Colonic mucosa (tissue), 4 donors: Measurements from ENCODE around the gene MYO5C. TPM values are rescaled to one million over a fixed set of nuclear protein-coding genes. Genes with fewer than 3 reads are reported as not detected.

Source experiments
- DNase-seq: peaks from one replicate; pipeline ENCODE4 v3.0.0-alpha.2; 2020
- H3K27ac ChIP-seq: fragments of 200-600 bp; one replicate; pipeline ENCODE4 v1.8.0; 2021
- H3K27me3 ChIP-seq: fragments of 200-600 bp; one replicate; pipeline ENCODE4 v1.8.0; 2021
- H3K36me3 ChIP-seq: fragments of 200-600 bp; one replicate; pipeline ENCODE4 v1.8.0; 2021
- H3K4me1 ChIP-seq: fragments of 200-600 bp; one replicate; pipeline ENCODE4 v1.8.0; 2021; ENCODE audit warnings: mild to moderate bottlenecking
- H3K4me3 ChIP-seq: fragments of 200-600 bp; one replicate; pipeline ENCODE4 v1.8.0; 2021
- H3K9ac ChIP-seq, 2 donors: one replicate each; pipeline ENCODE4 v1.7.0; 2013; ENCODE audit warnings: control low read depth in 2 of 2, low read depth in 2 of 2, low read length in 2 of 2
- H3K9me3 ChIP-seq: fragments of 200-600 bp; one replicate; pipeline ENCODE4 v1.8.0; 2021
- intact Hi-C: fragments of 100-400 bp; cut with DNase I; formaldehyde crosslinking; loops from one replicate; pipeline ENCODE4 v1.14.1; 2022
- total RNA-seq, 2 donors: library from RNA; stranded (reverse); fragmentation: NEBNext Ultra II Directional in 1 of 2; extraction: Animal tissue kit (Norgen Biotek cat#: 25700) in 1 of 2; gene quantifications; one replicate each; pipeline ENCODE4 v1.2.1, GENCODE V29; 2021
- TF ChIP-seq, protein P1 (sequence below): fragments of 200-600 bp; IDR thresholded peaks from one replicate; pipeline ENCODE4 v1.8.0; 2022; ENCODE audit warnings: antibody characterized with exemption, mild to moderate bottlenecking
- donor health status: healthy.
- donor health status: DM: no; HTN: no; CAD: no.
- donor health status: DM: no; HTN: no; CAD: no.

Gene MYO5C, protein sequence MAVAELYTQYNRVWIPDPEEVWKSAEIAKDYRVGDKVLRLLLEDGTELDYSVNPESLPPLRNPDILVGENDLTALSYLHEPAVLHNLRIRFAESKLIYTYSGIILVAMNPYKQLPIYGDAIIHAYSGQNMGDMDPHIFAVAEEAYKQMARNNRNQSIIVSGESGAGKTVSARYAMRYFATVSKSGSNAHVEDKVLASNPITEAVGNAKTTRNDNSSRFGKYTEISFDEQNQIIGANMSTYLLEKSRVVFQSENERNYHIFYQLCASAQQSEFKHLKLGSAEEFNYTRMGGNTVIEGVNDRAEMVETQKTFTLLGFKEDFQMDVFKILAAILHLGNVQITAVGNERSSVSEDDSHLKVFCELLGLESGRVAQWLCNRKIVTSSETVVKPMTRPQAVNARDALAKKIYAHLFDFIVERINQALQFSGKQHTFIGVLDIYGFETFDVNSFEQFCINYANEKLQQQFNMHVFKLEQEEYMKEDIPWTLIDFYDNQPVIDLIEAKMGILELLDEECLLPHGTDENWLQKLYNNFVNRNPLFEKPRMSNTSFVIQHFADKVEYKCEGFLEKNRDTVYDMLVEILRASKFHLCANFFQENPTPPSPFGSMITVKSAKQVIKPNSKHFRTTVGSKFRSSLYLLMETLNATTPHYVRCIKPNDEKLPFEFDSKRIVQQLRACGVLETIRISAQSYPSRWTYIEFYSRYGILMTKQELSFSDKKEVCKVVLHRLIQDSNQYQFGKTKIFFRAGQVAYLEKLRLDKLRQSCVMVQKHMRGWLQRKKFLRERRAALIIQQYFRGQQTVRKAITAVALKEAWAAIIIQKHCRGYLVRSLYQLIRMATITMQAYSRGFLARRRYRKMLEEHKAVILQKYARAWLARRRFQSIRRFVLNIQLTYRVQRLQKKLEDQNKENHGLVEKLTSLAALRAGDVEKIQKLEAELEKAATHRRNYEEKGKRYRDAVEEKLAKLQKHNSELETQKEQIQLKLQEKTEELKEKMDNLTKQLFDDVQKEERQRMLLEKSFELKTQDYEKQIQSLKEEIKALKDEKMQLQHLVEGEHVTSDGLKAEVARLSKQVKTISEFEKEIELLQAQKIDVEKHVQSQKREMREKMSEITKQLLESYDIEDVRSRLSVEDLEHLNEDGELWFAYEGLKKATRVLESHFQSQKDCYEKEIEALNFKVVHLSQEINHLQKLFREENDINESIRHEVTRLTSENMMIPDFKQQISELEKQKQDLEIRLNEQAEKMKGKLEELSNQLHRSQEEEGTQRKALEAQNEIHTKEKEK (N-terminal part only)
- total RNA-seq, result 100 to 1,000 TPM in 1 of 2 donors, 10 to 100 TPM in 1; 71.4 to 102 TPM

DNA sequence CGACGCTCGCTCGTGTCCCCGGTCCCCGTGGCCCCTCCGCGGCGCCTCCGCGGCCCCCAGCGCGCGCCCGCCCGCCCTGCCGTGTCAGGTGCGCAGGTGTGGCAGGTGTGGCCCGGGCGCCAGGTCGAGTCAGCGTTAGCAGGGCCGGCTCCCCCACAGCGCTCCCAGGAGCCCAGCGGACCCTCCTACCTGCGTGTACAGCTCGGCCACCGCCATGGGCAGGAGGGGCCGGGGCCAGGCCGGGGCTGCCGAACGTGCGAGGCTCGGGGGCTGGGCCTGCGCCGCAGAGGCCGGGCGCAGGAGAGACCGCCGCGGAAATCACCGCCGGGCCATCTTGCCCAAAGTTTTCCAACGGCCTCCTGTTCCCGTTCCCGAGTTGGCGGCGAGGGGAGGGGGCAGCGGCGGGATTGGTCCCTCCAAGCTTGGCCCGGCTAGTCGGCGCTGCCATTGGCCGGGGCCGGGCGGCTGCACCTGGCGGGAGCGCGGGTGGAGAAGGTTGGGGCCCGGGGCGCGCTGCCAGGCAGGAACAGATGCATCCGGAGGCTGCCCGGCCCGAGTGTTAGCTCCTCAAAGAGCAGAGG lies at the start of gene MYO5C:
TSS of gene MYO5C (minus strand) at position 384 of the 581 bp plus-strand sequence. CDS start at position 216, 168 bp downstream.
- intact Hi-C loops, result no loop called here
- H3K4me3 ChIP-seq, result peak within 1 kb of the TSS; percentile 67
- H3K9ac ChIP-seq, result peak within 1 kb of the TSS; percentile 81 to 85
- no peaks in the 10 kb centered on the region for H3K36me3 ChIP-seq
- peak within 1 kb of the TSS; percentile 65 for H3K27ac ChIP-seq
- DNase-seq, result peak; percentile 93
- no peaks in the 10 kb centered on the region for H3K4me1 ChIP-seq
- H3K27me3 ChIP-seq, result peaks cover 9% of the 10 kb centered on the region
- H3K9me3 ChIP-seq, result no peaks in the 10 kb centered on the region
- TF ChIP-seq, protein P1, sequence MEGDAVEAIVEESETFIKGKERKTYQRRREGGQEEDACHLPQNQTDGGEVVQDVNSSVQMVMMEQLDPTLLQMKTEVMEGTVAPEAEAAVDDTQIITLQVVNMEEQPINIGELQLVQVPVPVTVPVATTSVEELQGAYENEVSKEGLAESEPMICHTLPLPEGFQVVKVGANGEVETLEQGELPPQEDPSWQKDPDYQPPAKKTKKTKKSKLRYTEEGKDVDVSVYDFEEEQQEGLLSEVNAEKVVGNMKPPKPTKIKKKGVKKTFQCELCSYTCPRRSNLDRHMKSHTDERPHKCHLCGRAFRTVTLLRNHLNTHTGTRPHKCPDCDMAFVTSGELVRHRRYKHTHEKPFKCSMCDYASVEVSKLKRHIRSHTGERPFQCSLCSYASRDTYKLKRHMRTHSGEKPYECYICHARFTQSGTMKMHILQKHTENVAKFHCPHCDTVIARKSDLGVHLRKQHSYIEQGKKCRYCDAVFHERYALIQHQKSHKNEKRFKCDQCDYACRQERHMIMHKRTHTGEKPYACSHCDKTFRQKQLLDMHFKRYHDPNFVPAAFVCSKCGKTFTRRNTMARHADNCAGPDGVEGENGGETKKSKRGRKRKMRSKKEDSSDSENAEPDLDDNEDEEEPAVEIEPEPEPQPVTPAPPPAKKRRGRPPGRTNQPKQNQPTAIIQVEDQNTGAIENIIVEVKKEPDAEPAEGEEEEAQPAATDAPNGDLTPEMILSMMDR, result no peak

DNA sequence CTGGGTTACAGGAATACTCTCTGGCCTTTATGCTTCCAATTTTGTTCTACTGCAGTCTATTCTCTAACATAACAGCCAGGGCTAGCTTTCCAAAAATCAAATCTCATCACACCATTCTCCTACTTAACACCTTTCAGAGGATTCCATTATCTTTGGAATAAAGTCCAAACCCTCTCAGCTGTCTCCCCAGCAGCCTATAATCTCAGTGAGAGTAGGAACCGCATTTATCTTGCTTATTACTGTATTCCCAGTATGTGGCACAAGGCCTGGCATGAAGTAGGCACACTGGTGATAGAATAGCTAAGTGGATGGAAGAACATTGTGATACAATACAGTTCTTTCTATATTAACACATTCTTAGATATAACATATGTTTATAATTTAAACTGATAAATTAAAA lies 49.0 kb upstream of the MYO5C start:
- H3K36me3 ChIP-seq, result no peaks in the 10 kb centered on the region
- TF ChIP-seq, protein P1, result no peak
- DNase-seq, result no peak
- no peak overlapping the region for H3K9ac ChIP-seq
- no peak overlapping the region for H3K4me3 ChIP-seq
- H3K9me3 ChIP-seq, result no peaks in the 10 kb centered on the region
- no peak overlapping the region for H3K27ac ChIP-seq
- H3K4me1 ChIP-seq, result no peaks in the 10 kb centered on the region
- H3K27me3 ChIP-seq, result no peaks in the 10 kb centered on the region
- intact Hi-C loops, result no loop called here

DNA sequence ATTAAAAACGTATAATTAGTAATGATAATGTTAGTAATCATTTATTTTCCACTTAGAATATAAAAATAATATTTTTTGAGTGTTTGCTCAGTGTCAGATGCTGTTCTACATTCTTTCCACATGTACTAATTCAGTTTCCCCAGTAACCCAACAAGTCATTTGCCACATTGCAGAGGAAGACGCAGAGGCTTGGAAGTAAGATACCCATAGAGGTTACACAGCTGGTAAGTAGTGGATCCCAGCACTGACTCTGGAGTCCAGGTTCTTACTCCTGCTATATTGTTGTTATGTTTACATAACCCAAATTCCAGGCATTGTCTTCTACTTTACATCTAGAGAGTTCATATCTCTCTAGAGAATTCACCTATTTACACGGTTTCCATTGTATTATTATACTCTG lies 48.2 kb upstream of the MYO5C start:
- Histone ChIP-seq H3K4me3 (no peak overlapping the region), H3K4me1 (no peaks in the 10 kb centered on the region), H3K9me3 (no peaks in the 10 kb centered on the region), H3K36me3 (no peaks in the 10 kb centered on the region), H3K27ac (no peak overlapping the region), H3K9ac (no peak overlapping the region), H3K27me3 (no peaks in the 10 kb centered on the region)
- no peak for DNase-seq
- TF ChIP-seq, protein P1, result no peak
- intact Hi-C loops, result no loop called here

DNA sequence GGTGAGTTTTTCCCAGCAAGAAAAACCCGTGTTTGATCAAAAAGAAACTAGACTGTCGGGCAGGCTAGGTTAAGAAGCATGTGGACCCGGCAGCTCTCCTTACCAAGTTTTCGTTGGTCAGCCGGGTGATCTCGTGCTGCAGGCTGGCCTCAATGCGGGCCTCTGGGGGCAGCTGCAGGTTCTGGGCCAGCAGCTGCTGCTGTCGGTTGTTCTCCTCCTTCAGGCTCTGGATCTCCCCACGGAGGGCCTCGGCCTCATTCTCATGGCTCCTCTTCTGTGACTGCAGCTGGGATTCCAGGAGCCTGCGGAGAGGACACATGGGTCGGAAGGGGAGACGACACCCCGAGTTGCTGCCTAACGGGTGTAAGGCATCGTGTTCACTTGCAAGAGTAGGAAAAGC lies 44.5 kb upstream of the MYO5C start:
- no peak overlapping the region for H3K4me3 ChIP-seq
- DNase-seq, result no peak
- no peaks in the 10 kb centered on the region for H3K4me1 ChIP-seq
- TF ChIP-seq, protein P1, result no peak
- H3K9ac ChIP-seq, result no peak overlapping the region
- intact Hi-C loops, result no loop called here
- H3K27ac ChIP-seq, result no peak overlapping the region
- no peaks in the 10 kb centered on the region for H3K9me3 ChIP-seq
- H3K27me3 ChIP-seq, result no peaks in the 10 kb centered on the region
- H3K36me3 ChIP-seq, result no peaks in the 10 kb centered on the region

DNA sequence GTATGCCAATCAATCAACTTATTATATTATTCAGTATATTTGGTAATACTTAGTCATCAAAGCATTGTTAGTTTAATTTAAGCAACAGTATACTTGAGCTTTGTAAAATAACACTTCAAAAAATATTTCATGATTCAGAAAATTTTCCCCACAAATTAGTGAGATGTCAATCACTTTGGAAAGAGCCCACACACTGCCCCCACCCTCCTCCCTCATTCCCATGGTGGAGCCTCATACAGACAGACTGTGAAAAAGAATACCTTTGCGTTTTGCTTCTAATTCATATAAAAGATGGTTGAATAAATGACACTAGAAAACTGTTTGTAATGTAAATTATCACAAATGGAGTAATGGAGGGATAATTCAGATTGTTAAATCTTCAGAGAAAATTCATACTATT lies 43.3 kb upstream of the MYO5C start:
- intact Hi-C loops, result no loop called here
- H3K9ac ChIP-seq, result no peak overlapping the region
- no peaks in the 10 kb centered on the region for H3K4me1 ChIP-seq
- DNase-seq, result no peak
- no peaks in the 10 kb centered on the region for H3K9me3 ChIP-seq
- TF ChIP-seq, protein P1, result no peak
- no peak overlapping the region for H3K27ac ChIP-seq
- H3K4me3 ChIP-seq, result no peak overlapping the region
- H3K27me3 ChIP-seq, result no peaks in the 10 kb centered on the region
- H3K36me3 ChIP-seq, result no peaks in the 10 kb centered on the region
